ENCODE measurements around the gene SPATA1. TPM values are rescaled to one million over a fixed set of nuclear protein-coding genes. Genes with fewer than 3 reads are reported as not detected.

The SPATA1 gene
- total and polyA plus RNA-seq, 8 donors: 0.16 to 1.4 (median 0.94) TPM

GRCh38 chr1:84497631-84498275 is 8.4 kb upstream of the SPATA1 start:
- H3K36me3 ChIP-seq: peaks cover 0 to 41% (median 0%) of the 10 kb centered on the region in 3 donors
- H3K4me1 ChIP-seq: peaks cover 3 to 25% (median 6%) of the 10 kb centered on the region in 3 donors
- no peaks in the 10 kb centered on the region for H3K27me3 ChIP-seq
- 42 to 47% methylated on average over 2 of the region's 2 CpGs for WGBS, 2 donors
- intact Hi-C loops (cut with DNase I): no loop called here
- H3K4me3 ChIP-seq: no peak overlapping the region
- H3K27ac ChIP-seq: no peak overlapping the region
- ATAC-seq: peak in 2 of 4 donors; percentile 22 to 49
- H3K9me3 ChIP-seq: no peaks in the 10 kb centered on the region
- no peak for TF ChIP-seq CTCF (IDR thresholded peaks at IDR 0.05)
- no peak for FAIRE-seq
- DNase-seq: no peak

GRCh38 chr1:84502927-84503326 is 3.3 kb upstream of the SPATA1 start:
- Histone ChIP-seq H3K36me3 (peaks cover 0 to 18% (median 0%) of the 10 kb centered on the region in 3 donors), H3K9me3 (no peaks in the 10 kb centered on the region), H3K27me3 (no peaks in the 10 kb centered on the region), H3K4me3 (no peak overlapping the region), H3K4me1 (peaks cover 15 to 39% (median 16%) of the 10 kb centered on the region in 3 donors), H3K27ac (no peak overlapping the region)
- 29 to 35% methylated on average over 5 of the region's 5 CpGs for WGBS, 2 donors
- ATAC-seq (no peak), DNase-seq (no peak), FAIRE-seq (no peak)
- intact Hi-C loops (cut with DNase I): no loop called here
- TF ChIP-seq CTCF (IDR thresholded peaks at IDR 0.05): no peak

- peak overlapping the region; percentile 96 to 99 (median 96) for H3K27ac ChIP-seq
- intact Hi-C loops (cut with DNase I): no loop called here
- peaks cover 15 to 34% (median 16%) of the 10 kb centered on the region in 3 donors for H3K4me1 ChIP-seq
- DNase-seq (peak in 3 of 6 donors; percentile 15 to 26 (median 18)), FAIRE-seq (peak; percentile 13), ATAC-seq (peak in 1 of 4 donors; percentile 17)
- H3K27me3 ChIP-seq: no peaks in the 10 kb centered on the region
- no peaks in the 10 kb centered on the region for H3K9me3 ChIP-seq
- TF ChIP-seq CTCF (IDR thresholded peaks at IDR 0.05): no peak
- H3K4me3 ChIP-seq: peak overlapping the region; percentile 40 to 91 (median 78)
- WGBS, 2 donors: 1 to 3% methylated on average over 17 of the region's 17 CpGs
- H3K36me3 ChIP-seq: peaks cover 0 to 1% (median 0%) of the 10 kb centered on the region in 3 donors
Measured at GRCh38 chr1:84504580-84505492, 1.4 kb upstream of the SPATA1 start.

- FAIRE-seq (no peak), DNase-seq (peak in 5 of 6 donors; percentile 46 to 78 (median 66)), ATAC-seq (peak; percentile 49 to 76 (median 66))
- H3K27me3 ChIP-seq: no peaks in the 10 kb centered on the region
- intact Hi-C loops (cut with DNase I): no loop called here
- no peaks in the 10 kb centered on the region for H3K9me3 ChIP-seq
- peak overlapping the region; percentile 96 to 99 (median 96) for H3K27ac ChIP-seq
- no peak for TF ChIP-seq CTCF (IDR thresholded peaks at IDR 0.05)
- H3K4me1 ChIP-seq: peaks cover 15 to 34% (median 16%) of the 10 kb centered on the region in 3 donors
- no peaks in the 10 kb centered on the region for H3K36me3 ChIP-seq
- peak overlapping the region; percentile 40 to 91 (median 78) for H3K4me3 ChIP-seq
- WGBS, 2 donors: 0% methylated on average over 22 to 47 of the region's 47 CpGs
Measured at GRCh38 chr1:84505493-84506001, 639 bp upstream of the SPATA1 start.
